NCI-H446 treated with DMSO at 0.1 percent for 48 hours (cell line): ENCODE data around the gene TMEM109.
"Not testable (repeated sequence)": the region's sequence is repeated elsewhere in the genome, so short reads cannot be mapped to it uniquely, and the experiment has no call there.

Experiments used
- DNase-seq: peaks from one replicate; lab custom pipeline; 2025; lab: John Stamatoyannopoulos, UW

TMEM109 gene

DNA sequence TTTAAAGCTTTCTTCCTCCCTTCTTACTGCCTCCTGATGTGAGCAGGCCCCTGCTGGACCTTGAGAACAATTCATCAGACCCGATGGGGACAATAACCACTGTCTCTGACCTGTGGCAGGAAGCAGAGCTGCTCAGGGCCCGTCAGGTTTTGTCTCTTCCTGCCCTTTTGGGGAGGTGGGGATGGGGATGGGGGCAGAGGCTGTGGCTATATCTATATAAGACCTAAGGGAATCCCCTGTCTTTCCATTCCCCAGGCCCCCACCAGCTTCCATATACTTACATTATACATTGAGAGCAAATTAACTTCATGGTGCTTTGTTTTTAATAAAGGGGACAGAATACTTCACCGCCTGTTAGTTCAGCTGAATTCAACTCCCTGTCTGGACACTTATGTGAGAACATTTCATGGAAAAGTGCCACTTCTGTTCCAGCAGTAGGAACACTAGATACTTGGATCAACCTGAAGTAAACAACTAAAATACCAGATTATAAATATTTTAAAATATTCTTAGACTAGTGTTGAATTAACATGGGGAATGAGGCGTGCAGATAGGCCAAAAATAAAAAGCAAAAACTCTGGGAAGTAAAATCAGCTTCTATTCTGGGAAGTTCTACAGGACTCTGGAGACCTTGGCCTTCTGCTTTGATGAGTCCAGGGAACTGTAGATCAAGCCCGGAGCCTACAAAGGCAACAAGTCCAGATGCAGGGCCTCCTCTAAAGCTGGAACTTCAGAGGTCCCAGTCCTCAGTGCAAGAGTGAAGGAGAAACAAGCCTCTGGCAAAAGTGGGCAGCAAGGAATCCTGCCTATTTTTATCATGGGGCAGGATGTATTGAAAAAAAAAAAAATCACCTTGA, 35.5 kb upstream of the TMEM109 start:
- DNase-seq, result no peak

DNA sequence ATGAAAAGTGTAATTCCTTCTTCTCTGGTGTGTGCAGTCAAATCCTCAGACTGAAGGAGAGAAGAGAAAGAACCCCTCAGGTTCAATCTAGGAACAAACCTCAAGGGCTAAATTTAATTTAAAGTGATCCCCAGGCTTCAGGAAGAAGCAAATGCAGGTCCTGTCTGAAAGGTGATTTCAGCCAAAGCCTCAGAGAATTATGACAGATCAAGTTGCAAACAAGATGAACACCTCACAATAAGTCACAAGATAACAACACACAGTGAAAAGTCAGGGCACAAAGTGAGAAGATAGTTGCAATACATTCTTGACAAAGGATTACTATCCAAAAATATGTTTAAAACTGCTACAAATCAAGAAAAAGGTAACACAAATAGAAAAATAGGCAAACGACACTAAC, 34.9 kb upstream of the TMEM109 start:
- DNase-seq, result no peak

DNA sequence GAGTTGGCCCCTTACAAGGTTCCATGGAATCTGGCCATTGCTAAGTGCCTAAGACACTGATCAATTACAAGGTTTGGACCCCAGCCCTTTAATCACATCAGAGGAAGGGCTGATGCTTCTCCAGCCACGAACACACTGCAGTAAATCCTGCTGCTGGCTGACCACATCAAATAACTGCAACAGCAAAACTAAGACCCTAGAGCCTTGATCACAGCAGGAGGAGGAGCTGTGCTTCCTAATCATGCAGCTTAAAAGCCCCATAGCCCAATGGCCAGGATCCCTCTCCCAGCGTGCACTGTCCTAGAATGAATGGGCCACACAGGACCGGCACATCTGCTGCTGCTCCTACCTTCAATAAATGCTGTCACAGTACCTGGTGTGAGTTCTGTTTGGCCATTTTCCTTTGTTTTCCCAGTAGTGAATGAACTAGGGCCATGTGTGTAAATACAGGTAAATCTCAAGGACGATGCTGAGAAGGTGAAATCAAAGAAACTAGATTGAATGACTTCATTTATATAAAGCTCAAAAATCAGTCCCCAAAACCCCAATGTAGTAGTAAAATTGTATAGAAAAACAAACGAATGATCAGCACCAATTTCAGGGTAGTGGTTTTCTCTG, 33.9 kb upstream of the TMEM109 start:
- no peak for DNase-seq

DNA sequence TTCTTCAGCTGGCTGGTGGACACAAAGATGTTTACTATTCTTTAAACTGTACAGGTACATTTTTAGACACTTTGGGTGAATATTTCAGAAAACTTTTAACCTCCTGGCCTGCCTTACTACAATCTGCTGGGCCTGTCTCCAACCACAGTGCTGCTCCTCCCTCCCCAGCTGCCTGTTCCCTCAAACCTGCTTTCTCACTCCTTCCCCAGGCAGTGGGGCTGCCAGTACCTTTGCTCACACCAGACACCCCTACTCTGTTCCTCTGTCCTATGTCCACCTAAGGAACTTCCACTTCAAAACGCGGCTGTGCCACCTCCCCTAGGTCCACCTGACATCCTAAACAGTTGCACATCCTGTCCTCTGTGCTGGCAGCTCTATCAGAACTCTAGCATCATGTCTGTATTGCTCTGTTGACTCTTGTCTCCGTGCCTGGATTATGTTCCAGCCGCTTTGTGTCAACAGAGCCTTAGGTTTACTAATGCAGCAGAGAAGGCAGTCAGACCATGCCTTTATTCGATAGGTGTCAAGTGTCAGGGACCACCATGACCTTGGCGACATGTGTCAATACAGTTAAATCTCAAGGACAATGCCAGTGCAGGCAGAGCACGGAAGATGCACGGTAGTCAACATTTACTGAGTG, 33.2 kb upstream of the TMEM109 start:
- DNase-seq, result no peak

DNA sequence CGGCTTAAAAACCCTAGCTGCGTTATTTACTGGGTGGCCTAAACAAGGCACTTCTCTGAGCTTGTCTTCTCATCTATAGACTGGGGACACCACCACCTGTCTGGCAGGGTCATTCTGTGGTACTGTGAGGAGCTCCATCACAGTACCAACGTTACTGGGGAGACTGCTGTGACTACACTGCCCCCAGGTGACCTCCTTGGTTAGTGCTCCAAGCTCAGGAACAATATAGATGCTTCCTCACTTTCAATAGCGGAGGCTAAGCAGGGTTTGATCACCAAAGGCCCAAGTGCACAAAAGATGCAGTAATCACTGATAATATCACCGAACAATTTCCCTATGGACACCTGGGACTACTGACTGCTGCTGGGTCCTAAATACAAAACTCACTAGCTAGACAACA, 26.4 kb upstream of the TMEM109 start:
- DNase-seq, result peak; percentile 12

DNA sequence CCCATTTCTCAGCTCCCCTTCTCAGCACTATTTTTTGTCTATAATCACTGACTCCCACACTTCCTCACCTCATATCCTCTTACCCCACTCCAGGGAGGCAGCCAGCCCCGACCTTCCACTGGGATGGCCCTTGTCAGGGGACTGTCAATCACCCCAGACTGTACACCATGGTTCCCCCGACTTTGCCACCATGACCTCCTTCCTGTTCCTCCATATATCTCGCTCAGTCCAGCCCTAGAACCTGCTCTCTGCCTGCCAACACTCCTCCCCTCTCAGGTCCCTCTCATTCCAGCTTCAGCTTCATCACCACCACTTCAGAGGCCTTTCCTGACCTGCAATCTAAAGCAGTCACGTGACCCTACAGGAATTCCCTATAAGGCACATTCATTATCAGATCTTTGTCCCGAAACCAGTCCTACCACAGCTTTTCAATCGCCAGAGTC, 24.1 kb upstream of the TMEM109 start:
- DNase-seq, result no peak

DNA sequence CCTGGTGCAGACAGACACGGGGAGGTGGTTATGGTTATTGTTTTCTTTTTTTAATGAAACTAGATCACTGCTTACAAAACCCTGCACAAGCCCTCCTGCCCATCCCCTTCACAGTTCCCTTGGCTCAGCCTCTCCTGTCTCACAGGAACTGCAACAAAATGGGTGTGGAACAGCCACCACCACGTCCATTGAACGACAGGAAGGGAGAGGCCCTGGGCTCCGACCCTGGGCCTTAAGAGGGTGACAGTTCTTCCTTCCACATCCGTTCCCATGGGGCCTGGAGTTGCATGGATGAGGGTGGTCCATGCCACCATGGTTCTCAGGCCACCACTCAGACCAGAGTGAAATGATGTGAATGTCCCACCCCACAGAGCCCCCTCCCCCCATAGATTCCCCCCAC, 23.3 kb upstream of the TMEM109 start:
- DNase-seq, result no peak

DNA sequence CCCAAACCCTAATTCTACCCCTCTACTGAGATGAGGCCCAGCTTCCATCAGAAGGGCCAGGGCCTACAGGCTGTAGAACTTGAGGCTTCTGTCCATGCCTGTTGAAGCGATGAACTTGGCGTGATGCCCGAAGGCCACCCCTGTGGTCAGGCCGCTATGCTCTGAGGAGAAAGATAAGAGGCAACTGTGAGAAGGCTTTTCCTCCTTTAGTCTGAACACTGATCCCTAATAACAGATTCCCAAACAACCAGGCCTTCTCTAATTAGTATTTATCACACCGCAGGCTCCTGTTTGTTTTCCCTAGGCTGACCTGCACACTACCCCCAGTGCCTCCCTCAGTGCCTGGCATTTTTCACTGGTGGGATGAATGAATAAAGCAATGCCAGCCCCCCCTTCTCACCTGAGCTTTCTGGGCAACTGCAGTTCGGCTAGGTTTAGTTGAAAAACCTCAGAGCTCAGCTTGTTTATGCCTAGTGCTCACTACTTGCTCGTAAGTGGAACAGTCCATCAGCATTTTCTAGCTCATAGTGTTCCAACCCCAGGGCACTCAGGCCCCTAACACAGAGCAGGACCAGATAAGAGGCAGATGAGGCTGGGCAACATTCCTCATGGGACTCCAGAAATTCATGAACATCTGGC, 22.7 kb upstream of the TMEM109 start:
- DNase-seq, result no peak

DNA sequence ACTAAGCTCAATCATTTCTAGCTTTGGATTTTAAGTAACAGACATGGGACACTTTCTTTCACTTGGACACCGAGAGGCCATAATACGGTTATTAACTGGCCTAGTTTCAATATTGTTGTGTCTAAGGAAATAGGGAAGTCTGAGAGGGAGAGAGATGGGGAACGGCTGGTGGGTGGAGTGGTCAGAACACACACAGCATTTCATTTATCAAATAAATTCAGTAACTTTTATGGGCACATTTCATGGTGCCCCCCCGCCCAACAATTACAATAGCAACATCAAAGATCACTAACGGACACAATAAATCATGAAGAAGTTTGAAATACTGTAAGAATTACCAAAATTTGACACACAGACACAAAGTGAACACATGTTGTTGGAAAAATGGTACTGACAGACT, 18.3 kb upstream of the TMEM109 start:
- DNase-seq, result no peak

DNA sequence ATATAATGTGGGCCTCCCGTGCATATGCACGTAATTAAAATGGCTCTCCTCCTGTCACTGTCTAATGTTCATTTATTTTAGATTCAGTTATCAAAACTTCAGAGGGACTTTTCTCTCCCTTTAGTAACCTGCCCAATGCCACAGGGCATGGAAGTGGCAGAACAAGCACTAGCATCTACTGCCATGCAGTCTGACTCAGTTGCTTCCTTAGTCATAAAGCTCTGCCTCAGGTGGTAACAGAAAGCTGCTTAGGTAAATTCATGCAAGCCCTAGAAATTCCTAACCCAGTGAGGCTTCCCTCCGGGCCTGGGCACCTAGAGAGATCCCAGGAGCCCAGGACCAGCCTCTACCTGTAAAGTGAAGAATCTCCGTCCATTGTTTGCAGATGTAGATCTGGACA, 16.5 kb upstream of the TMEM109 start:
- no peak for DNase-seq

DNA sequence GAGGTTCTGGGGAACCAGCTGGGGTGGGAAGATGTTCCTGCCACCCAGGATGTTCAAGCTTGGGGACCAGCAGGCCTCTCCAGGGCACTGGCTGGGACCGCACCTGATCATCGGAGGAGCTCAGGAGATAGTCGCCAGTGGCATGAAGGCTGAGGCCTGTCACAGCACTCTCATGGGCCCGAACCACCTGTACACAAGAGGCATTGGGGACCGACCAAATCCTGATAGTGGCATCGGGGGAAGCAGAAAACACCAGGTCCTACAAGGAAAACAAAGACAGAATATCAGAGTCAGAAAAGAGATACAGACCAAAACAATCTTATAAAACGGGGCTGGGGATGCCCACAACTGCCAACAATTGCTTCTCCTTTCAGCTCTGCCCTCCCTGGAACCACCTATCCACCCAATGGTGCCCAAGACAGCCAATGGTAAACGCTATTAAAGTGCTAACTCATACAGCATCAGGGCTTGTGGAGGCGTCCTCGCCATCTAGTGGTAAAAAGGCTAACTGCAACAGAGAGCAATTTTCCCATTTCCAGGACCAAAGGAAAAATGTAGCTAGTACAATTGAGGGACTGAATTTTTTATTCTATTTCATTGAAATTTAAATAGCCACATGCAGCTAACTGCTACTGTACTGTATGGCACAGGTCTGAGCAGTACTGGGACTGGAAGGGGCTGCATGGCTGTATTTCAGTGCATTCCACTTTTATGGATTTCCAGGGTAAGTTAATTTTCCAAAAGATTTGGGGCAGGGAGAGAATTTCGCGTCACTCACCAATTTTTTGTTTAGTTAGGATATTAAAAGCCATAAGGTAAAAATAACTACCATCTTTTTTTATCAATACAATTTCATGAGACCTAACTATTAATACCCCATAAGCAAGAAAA, 14.7 kb upstream of the TMEM109 start:
- DNase-seq, result no peak

DNA sequence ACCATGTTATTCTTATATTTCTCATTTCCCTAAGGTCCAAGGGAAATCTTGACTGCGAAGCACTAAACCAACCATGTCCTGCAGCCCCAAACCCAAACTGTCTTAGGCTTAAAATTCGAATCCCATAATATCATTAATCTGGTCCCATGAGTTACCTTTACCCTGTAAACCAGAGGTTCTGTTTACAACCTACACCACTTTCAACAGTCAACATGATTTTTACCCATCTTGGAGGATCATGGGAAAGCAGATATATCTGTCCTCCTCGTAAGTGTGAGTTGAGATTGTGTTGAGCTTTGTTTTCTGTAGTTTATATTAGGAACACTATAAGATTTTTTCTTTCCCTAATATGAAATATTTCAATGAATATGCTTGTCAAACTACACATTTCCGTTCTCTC, 14.0 kb upstream of the TMEM109 start:
- DNase-seq, result no peak

DNA sequence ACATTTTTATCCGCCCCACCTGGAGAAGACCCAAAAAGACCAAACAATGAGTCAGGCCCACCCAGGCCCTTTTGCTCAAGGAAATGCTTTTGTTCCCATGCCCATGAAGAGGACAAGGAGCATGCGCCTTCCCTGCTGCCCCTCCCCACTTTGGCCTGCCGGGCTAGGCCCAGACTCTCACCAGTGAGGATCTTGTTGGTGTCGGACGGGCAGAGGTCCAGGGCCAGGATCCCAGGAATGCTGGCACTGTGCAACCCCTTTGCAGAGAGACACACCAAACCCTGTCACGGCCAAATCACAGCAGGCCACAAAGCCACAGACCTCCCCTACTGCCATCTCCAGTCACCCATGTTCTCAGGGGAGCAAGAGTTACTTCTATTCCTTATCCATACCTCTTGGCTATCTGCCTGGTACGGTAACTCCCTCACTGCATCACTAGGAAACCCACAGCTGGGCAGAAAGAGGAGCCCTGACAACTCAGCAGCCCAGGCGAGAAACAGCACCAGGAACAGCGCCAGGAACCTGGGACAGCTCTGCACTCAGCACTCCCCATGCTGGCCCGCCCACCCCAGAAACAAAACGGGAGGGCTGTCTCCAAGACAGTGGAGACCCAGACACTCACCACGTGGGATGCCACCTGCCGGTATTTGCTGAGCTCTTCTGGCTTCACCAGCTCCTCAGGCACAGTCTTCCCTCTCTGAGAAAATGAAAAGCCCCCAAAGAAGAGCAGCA, 13.1 kb upstream of the TMEM109 start:
- no peak for DNase-seq

DNA sequence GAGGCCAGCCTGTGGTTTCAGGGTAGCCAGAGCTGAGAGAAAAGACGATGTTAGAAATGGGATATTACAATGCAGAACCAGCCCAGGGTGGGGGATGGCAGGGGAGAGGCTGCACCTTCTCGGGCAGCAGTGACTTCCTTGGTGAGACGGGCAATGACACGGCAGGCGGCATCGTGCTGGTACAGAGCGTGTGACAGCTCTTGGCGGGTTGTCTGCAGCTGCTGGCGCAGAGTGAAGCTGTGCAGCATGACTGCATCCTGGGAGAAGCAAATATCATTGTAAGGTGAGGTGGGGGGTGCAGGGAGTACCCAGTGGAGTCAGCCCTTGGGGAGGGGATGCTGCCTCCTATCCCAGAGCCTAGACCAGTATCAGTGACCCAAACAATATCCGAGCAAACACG, 11.3 kb upstream of the TMEM109 start:
- DNase-seq, result no peak

DNA sequence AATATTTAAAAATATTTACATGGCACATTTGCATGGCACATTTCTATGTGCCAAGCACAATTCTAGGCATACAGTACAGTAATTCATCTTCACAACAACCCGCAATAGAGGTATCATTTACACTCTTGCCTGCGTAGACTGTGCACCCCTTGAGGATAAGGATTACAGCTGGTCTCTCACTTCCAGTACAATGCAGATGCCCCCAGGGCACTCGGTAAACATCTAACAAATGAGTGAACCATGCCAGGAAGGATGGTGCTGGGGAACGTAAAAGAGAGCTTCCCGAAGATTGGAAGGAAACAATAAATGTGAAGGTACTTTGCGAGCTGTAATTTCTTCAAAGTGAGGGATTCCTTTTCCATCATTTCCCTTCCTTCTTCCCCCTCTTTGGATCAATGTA, 8.9 kb upstream of the TMEM109 start:
- DNase-seq, result no peak

DNA sequence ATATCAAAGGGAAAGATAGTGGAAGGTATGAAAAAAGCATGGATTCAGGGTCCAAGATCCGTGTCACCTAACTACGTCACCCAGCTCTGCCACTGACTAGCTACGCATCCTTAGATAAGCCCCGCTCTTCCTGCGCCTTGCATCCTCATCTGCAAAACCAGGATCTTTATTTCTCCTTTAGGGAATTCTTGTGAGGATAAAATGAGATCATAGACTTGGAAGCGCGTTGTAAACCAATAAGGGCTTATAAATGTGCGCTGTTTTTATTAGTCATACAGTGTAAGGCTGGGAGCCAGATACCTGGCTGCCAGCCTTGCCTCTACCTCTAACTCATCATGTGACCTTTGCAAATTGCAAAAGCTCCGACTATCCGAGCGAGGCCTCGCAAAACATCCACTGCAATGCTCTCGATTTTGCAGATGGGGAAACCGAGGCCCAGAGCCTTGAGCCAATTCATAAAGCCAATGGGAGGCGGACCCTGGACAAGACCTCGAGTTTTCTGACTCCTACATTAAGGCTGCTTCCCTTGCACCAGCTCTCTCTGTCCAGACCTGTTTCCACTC, 8.3 kb upstream of the TMEM109 start:
- DNase-seq, result no peak

DNA sequence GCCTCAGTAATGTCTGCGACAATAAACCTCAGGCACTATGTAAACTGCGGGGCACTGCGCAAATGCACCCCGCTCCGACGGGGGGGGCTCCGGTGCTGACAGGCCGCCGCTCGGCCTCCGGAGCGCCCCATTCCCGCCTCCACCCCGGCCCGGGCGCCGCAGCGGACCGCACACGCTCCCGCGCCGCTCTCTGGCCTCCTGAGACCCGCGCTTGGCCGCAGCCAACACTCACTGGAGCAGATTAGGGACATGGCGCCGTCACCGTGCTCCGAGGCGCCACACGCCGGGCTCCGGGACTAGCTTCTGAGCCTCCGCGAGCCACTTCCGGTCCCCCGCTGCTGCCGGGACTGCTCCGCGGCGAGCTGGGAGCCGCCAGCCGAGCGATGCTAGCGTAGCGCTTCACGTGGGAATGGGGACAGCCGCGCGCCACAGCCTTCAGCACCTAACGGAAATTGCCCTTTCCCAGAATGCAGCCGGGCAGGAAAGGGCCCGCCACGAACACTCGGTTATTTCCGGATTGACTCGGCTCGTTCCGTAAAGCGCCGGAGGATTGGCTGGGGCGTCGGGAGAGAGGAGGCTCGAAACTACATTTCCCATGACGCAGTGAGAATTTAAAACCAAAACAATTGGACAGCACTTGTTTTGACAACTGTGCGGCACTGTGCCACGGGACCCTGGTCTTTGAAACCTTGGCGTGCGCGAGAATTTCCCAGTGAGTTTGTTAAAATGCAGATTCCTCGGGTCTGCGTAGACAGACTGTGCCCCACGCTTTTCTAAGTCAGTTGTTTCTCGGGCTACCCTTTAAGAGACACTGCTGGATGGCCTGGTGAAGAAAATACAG, 7.6 kb upstream of the TMEM109 start, which contains the start of gene PRPF19:
Gene PRPF19, minus strand, starts transcription at position 454 of the 841 bp plus-strand sequence. Its CDS starts 203 bp downstream, at position 251.
- DNase-seq, result peak; percentile 96

DNA sequence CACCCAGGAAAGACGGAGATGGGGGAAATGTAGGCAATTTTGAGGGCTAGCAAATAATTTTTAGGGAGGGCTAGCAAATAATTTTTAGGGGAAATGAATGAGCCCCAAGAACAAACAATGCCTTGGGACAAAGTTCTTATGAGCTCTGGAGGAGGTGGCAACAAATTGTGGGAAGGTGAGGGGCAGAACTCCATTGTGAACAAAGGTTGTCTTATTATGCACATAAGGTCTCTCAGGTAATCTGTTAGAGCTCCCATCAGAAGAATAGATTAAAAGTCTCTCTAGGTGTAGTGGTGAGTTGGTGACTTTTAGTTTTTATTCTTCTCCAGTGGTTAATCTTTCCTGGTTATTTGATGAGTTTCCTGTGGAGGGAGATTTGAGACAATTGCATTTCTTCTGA, 5.2 kb upstream of the TMEM109 start:
- no peak for DNase-seq

DNA sequence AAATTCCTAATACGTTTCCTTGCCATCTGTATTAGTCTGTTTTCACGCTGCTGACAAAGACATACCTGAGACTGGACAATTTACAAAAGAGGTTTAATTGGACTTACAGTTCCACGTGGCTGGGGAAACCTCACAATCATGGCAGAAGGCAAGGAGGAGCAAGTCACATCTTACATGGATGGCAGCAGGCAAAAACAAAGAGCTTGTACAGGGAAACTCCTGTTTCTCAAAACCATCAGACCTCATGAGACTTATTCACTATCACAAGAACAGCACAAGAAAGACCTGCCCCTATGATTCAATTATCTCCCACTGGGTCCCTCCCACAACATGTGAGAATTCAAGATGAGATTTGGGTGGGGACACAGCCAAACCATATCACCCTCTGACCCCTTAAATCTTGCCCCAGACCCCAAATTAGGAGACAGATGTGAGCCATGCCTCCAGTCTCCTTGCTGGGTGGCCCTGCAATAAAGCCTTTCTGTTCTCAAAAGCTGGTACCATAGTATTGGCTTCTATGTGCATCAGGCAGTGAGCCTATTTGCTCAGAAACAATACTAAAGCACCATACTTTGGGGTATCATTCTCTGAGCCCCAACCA, 4.2 kb upstream of the TMEM109 start:
- DNase-seq, result not testable (repeated sequence)
